Ishikawa (cell line): ENCODE results near the gene ZCCHC17.

Experiments
- CEBPB ChIP-seq: IDR thresholded peaks from 2 replicates; pipeline ENCODE4 v1.6.1; 2012
- CREB1 ChIP-seq: IDR thresholded peaks from 2 replicates; pipeline ENCODE4 v1.6.1; 2012; ENCODE audit warnings: low read depth
- EGR1 ChIP-seq: IDR thresholded peaks from 2 replicates; pipeline ENCODE4 v1.6.1; 2012
- EP300 ChIP-seq: IDR thresholded peaks from 2 replicates; pipeline ENCODE4 v1.6.1; 2012; ENCODE audit warnings: borderline replicate concordance
- FOXM1 ChIP-seq: IDR thresholded peaks from 2 replicates; pipeline ENCODE4 v1.6.1; 2012; ENCODE audit warnings: low read depth, borderline replicate concordance
- MAX ChIP-seq: IDR thresholded peaks from 2 replicates; pipeline ENCODE4 v1.6.1; 2012
- NFIC ChIP-seq: IDR thresholded peaks from 2 replicates; pipeline ENCODE4 v1.6.1; 2012
- RAD21 ChIP-seq: IDR thresholded peaks from 2 replicates; pipeline ENCODE4 v1.6.1; 2012; ENCODE audit warnings: low read depth
- REST ChIP-seq: IDR thresholded peaks from 2 replicates; pipeline ENCODE4 v1.6.1; 2012; ENCODE audit warnings: low read depth, mild to moderate bottlenecking
- TAF1 ChIP-seq: IDR thresholded peaks from 2 replicates; pipeline ENCODE4 v1.6.1; 2012; ENCODE audit warnings: low read depth, mild to moderate bottlenecking
- TCF12 ChIP-seq: IDR thresholded peaks from 2 replicates; pipeline ENCODE4 v1.6.1; 2012; ENCODE audit warnings: low read depth
- TEAD4 ChIP-seq: IDR thresholded peaks from 2 replicates; pipeline ENCODE4 v1.6.1; 2012
- USF1 ChIP-seq: IDR thresholded peaks from 2 replicates; pipeline ENCODE4 v1.6.1; 2012
- YY1 ChIP-seq: IDR thresholded peaks from 2 replicates; pipeline ENCODE4 v1.6.1; 2012; ENCODE audit warnings: low read depth
- ZBTB7A ChIP-seq: IDR thresholded peaks from 2 replicates; pipeline ENCODE4 v1.6.1; 2012; ENCODE audit warnings: low read depth

The ZCCHC17 gene

GRCh38 chr1:31373056-31373896 is 76.4 kb downstream of the ZCCHC17 start, which contains the start of gene FABP3:
Gene FABP3, minus strand, starts transcription at chr1:31373076. Its CDS starts 62 bp downstream, at chr1:31373014.
- TF ChIP-seq NFIC, result no peak
- no peak for TF ChIP-seq EP300
- TF ChIP-seq CREB1, result no peak
- peak; percentile 69; the same call in 1 of the 2 replicates for TF ChIP-seq USF1
- no peak for TF ChIP-seq RAD21
- peak; percentile 94 for TF ChIP-seq TEAD4
- no peak for TF ChIP-seq REST
- TF ChIP-seq CEBPB, result no peak
- TF ChIP-seq TCF12, result peak; percentile 57; the same call in 1 of the 2 replicates
- peak; percentile 36; the same call in 1 of the 2 replicates for TF ChIP-seq ZBTB7A
- no peak for TF ChIP-seq EGR1
- no peak for TF ChIP-seq YY1
- TF ChIP-seq TAF1, result peak; percentile 26; the same call in 1 of the 2 replicates
- peak; percentile 92 for TF ChIP-seq MAX
- no peak for TF ChIP-seq FOXM1

- TF ChIP-seq EGR1, result no peak
- 0 out of 2 replicates have a peak, but pooled peaks have one; percentile 15 for TF ChIP-seq TAF1
These were observed 77.2 kb downstream of the ZCCHC17 start for GRCh38 chr1:31373897-31374486.

- TF ChIP-seq CREB1, result no peak
- peak; percentile 66; the same call in 1 of the 2 replicates for TF ChIP-seq NFIC
These were observed 77.8 kb downstream of the ZCCHC17 start for GRCh38 chr1:31374511-31375196.

- TF ChIP-seq TEAD4 (no peak), CEBPB (no peak), YY1 (no peak), RAD21 (no peak), EP300 (no peak)
These were observed 79.7 kb downstream of the ZCCHC17 start for GRCh38 chr1:31376375-31377134.

GRCh38 chr1:31377364-31377863 is 80.6 kb downstream of the ZCCHC17 start:
- TF ChIP-seq RAD21, result no peak
- TF ChIP-seq TEAD4, result no peak
- no peak for TF ChIP-seq TCF12
- no peak for TF ChIP-seq USF1
- TF ChIP-seq ZBTB7A, result no peak
- TF ChIP-seq FOXM1, result no peak
- TF ChIP-seq YY1, result no peak
- TF ChIP-seq TAF1, result no peak
- no peak for TF ChIP-seq EP300
- no peak for TF ChIP-seq EGR1
- no peak for TF ChIP-seq NFIC
- no peak for TF ChIP-seq CEBPB
- TF ChIP-seq MAX, result no peak
- TF ChIP-seq REST, result no peak
